Activated CD4-positive, alpha-beta T cell treated with anti-CD3 and anti-CD28 coated beads for 4 hours (primary cell): Measurements from ENCODE around the gene RAB1B.
"Not testable (repeated sequence)": the region's sequence is repeated elsewhere in the genome, so short reads cannot be mapped to it uniquely, and the experiment has no call there.

Experiments used
- DNase-seq, 2 donors: peaks; one replicate each; pipeline ENCODE4 v3.0.0-alpha.2; 2020

Gene RAB1B

GRCh38 chr11:66310803-66311440 lies 42.5 kb downstream of the RAB1B start:
- DNase-seq: not testable (repeated sequence)

GRCh38 chr11:66311470-66311964 lies 43.1 kb downstream of the RAB1B start:
- DNase-seq: no peak

GRCh38 chr11:66311965-66312548 lies 43.6 kb downstream of the RAB1B start:
- peak; percentile 97 to 98 for DNase-seq

- peak; percentile 96 to 97 for DNase-seq
Observed at GRCh38 chr11:66312549-66313320, 44.3 kb downstream of the RAB1B start.

- no peak for DNase-seq
Observed at GRCh38 chr11:66313321-66314185, 45.1 kb downstream of the RAB1B start.

GRCh38 chr11:66314186-66314501 lies 45.7 kb downstream of the RAB1B start:
- no peak for DNase-seq

GRCh38 chr11:66314561-66315497 lies 46.4 kb downstream of the RAB1B start:
- DNase-seq: no peak

- no peak for DNase-seq
Observed at GRCh38 chr11:66315498-66315885, 47.1 kb downstream of the RAB1B start.

- DNase-seq: no peak
Observed at GRCh38 chr11:66315921-66316811, 47.7 kb downstream of the RAB1B start.

GRCh38 chr11:66316849-66317251 lies 48.4 kb downstream of the RAB1B start, which contains the start of gene CD248:
TSS of gene CD248 (minus strand) at chr11:66317044. CDS start at chr11:66317027, 17 bp downstream.
- no peak for DNase-seq

- no peak for DNase-seq
Observed at GRCh38 chr11:66317322-66317722, 48.9 kb downstream of the RAB1B start.

- no peak for DNase-seq
Observed at GRCh38 chr11:66317723-66318599, 49.5 kb downstream of the RAB1B start.

- DNase-seq: no peak
Observed at GRCh38 chr11:66318600-66318970, 50.1 kb downstream of the RAB1B start.

GRCh38 chr11:66320289-66320688 lies 51.9 kb downstream of the RAB1B start:
- DNase-seq: not testable (repeated sequence)

- DNase-seq: not testable (repeated sequence)
Observed at GRCh38 chr11:66320748-66321147, 52.3 kb downstream of the RAB1B start.

- no peak for DNase-seq
Observed at GRCh38 chr11:66321606-66322005, 53.2 kb downstream of the RAB1B start.

GRCh38 chr11:66322732-66323427 lies 54.4 kb downstream of the RAB1B start:
- DNase-seq: no peak

GRCh38 chr11:66323684-66324083 lies 55.2 kb downstream of the RAB1B start:
- no peak for DNase-seq

GRCh38 chr11:66324664-66325063 lies 56.2 kb downstream of the RAB1B start:
- no peak for DNase-seq
